WTC11 (cell line): Measurements from ENCODE around the gene GJB5. TPM values are rescaled to one million over a fixed set of nuclear protein-coding genes. Genes with fewer than 3 reads are reported as not detected.

ENCODE experiments used
- ATAC-seq: fragments of 200-7000 bp; cut with Tn5 transposase; 2 replicates; pipeline ENCODE4 v1.10.0; 2021; ENCODE audit warnings: mild to moderate bottlenecking, moderate library complexity
- CTCF ChIA-PET: fragments of 300-600 bp; sonication (Branson Sonifier 250); formaldehyde crosslinking; loops from one replicate; lab custom pipeline; 2021; ENCODE audit warnings: antibody characterized with exemption; lab: Charles Lee
- POLR2A ChIA-PET: fragments of 350-600 bp; sonication (Branson Sonifier 250); formaldehyde crosslinking; loops from one replicate; lab custom pipeline; 2021; ENCODE audit warnings: antibody characterized with exemption; lab: Charles Lee
- DNase-seq: peaks from one replicate; pipeline ENCODE4 v3.0.0; 2021; ENCODE audit warnings: low spot score
- H3K27ac Mint-ChIP-seq: 2 replicates; pipeline ENCODE4 v1.8.0; 2021; ENCODE audit warnings: mixed read lengths
- H3K27me3 Mint-ChIP-seq: 2 replicates; pipeline ENCODE4 v1.8.0; 2021; ENCODE audit warnings: low read depth, mild to moderate bottlenecking, moderate library complexity, mixed read lengths
- H3K36me3 Mint-ChIP-seq: 2 replicates; pipeline ENCODE4 v1.8.0; 2021; ENCODE audit warnings: mixed read lengths
- H3K4me1 Mint-ChIP-seq: 2 replicates; pipeline ENCODE4 v1.8.0; 2022; ENCODE audit warnings: mixed read lengths
- H3K4me3 Mint-ChIP-seq: 2 replicates; pipeline ENCODE4 v1.8.0; 2021; ENCODE audit warnings: mild to moderate bottlenecking, moderate library complexity, mixed read lengths
- H3K9me3 Mint-ChIP-seq: 2 replicates; pipeline ENCODE4 v1.8.0; 2021; ENCODE audit warnings: mixed read lengths
- ATF6 ChIP-seq: sonication (generic); formaldehyde crosslinking; IDR thresholded peaks from 2 replicates; pipeline ENCODE4 v1.8.1; 2023; ENCODE audit warnings: mild to moderate bottlenecking, missing genetic modification reagents
- CTCF ChIP-seq: fragments of 200-600 bp; IDR thresholded peaks from 2 replicates; pipeline ENCODE4 v1.8.0; 2022; ENCODE audit warnings: antibody characterized with exemption
- ERG ChIP-seq: fragments of 250-450 bp; sonication (Bioruptor Pico); IDR thresholded peaks from 2 replicates; pipeline ENCODE4 v1.8.0; 2021; ENCODE audit warnings: mild to moderate bottlenecking
- FOXP1 ChIP-seq: sonication (generic); formaldehyde crosslinking; IDR thresholded peaks from 2 replicates; pipeline ENCODE4 v1.8.0; 2022; ENCODE audit warnings: missing genetic modification reagents, mild to moderate bottlenecking, moderate library complexity, borderline replicate concordance
- GTF2I ChIP-seq: fragments of 250-450 bp; sonication (Bioruptor Pico); conservative IDR thresholded peaks from 2 replicates; pipeline ENCODE4 v1.4.0; 2021; ENCODE audit warnings: mild to moderate bottlenecking
- KAT7 ChIP-seq: sonication (generic); formaldehyde crosslinking; IDR thresholded peaks from 2 replicates; pipeline ENCODE4 v1.8.1; 2023; ENCODE audit warnings: missing genetic modification reagents, mild to moderate bottlenecking, borderline replicate concordance
- NFE2L1 ChIP-seq: sonication (generic); formaldehyde crosslinking; IDR thresholded peaks from 2 replicates; pipeline ENCODE4 v1.8.1; 2023; ENCODE audit warnings: missing genetic modification reagents
- RELA ChIP-seq: sonication (generic); formaldehyde crosslinking; IDR thresholded peaks from 2 replicates; pipeline ENCODE4 v1.8.1; 2022; ENCODE audit warnings: missing genetic modification reagents, mild to moderate bottlenecking, borderline replicate concordance
- USF1 ChIP-seq: sonication (generic); formaldehyde crosslinking; IDR thresholded peaks from 2 replicates; pipeline ENCODE4 v1.8.0; 2022; ENCODE audit warnings: mild to moderate bottlenecking, missing genetic modification reagents
- USF2 ChIP-seq: sonication (generic); formaldehyde crosslinking; IDR thresholded peaks from 2 replicates; pipeline ENCODE4 v1.8.1; 2023; ENCODE audit warnings: mild to moderate bottlenecking, missing genetic modification reagents, moderate library complexity
- total RNA-seq: library from RNA; stranded (reverse); gene quantifications from 3 replicates; pipeline ENCODE4 v1.2.3, GENCODE V29; 2021

The GJB5 gene
- total RNA-seq, 1 experiment from 2014 or later = 0.55 TPM

GRCh38 chr1:34785875-34786470 lies 31.1 kb downstream of the GJB5 start (continued):
- TF ChIP-seq USF2 (CRISPR knock-in tag) = no peak
- TF ChIP-seq, all 79 proteins: peak for 0

- H3K27me3 Mint-ChIP-seq = peaks cover 33% of the 10 kb centered on the region
- TF ChIP-seq ATF6 (no peak), CTCF (peak; percentile 68), RELA (no peak), NFE2L1 (CRISPR knock-in tag) (0 out of 2 replicates have a peak, but pooled peaks have one; percentile 20), FOXP1 (no peak), USF1 (CRISPR knock-in tag) (no peak), ERG (CRISPR knock-in tag) (no peak)
- H3K4me3 Mint-ChIP-seq = no peak overlapping the region
- CTCF ChIA-PET = interaction anchor here (0.6 to 1.6 kb wide), 24 partner anchors 9 to 240 kb away, joined by 3 to 18 read pairs (median 4); partner anchors contain the start of genes SMIM12 and TMEM35B
- POLR2A ChIA-PET = no interaction called here
- H3K27ac Mint-ChIP-seq = no peak overlapping the region
- no peaks in the 10 kb centered on the region for H3K9me3 Mint-ChIP-seq
- DNase-seq (peak; percentile 79), ATAC-seq (peak; percentile 67)
- H3K36me3 Mint-ChIP-seq = no peaks in the 10 kb centered on the region
- peaks cover 9% of the 10 kb centered on the region; the same call in 1 of the 2 replicates for H3K4me1 Mint-ChIP-seq
Measured at GRCh38 chr1:34786521-34787325, 31.9 kb downstream of the GJB5 start.

GRCh38 chr1:34787461-34788420 lies 32.9 kb downstream of the GJB5 start:
- peak; percentile 60 for ATAC-seq
- CTCF ChIA-PET = interaction anchor here (0.5 to 1.6 kb wide), 9 partner anchors 9 to 79 kb away, joined by 3 to 14 read pairs (median 4); partner anchors contain the start of gene SMIM12

More at GRCh38 chr1:34787461-34788420, 32.9 kb downstream of the GJB5 start:
- Mint-ChIP-seq H3K9me3 (no peaks in the 10 kb centered on the region), H3K27me3 (peaks cover 32% of the 10 kb centered on the region), H3K36me3 (no peaks in the 10 kb centered on the region), H3K4me1 (peaks cover 8% of the 10 kb centered on the region; the same call in 1 of the 2 replicates), H3K27ac (no peak overlapping the region), H3K4me3 (no peak overlapping the region)
- POLR2A ChIA-PET = no interaction called here
- TF ChIP-seq CTCF = peak; percentile 30
- no peak for TF ChIP-seq GTF2I (CRISPR knock-in tag)
- no peak for TF ChIP-seq KAT7
- DNase-seq = peak; percentile 48
